Endometrial microvascular endothelial cells (primary cell): Measurements from ENCODE around the gene SLC25A27. TPM values are rescaled to one million over a fixed set of nuclear protein-coding genes. Genes with fewer than 3 reads are reported as not detected.

ENCODE experiments used
- in situ Hi-C: cut with HindIII; loops from 2 replicates; pipeline ENCODE4 v1.10.0; 2017; ENCODE audit warnings: low sequenced_read_pairs, low pct_unique_long_range_greater_than_20kb; ENCODE audit errors: inconsistent ontology term
- total RNA-seq: library from RNA; depleted of rRNA; stranded (reverse); fragments of >200 nt; gene quantifications from one replicate; pipeline ENCODE4 v1.2.3, GENCODE V29; 2015; ENCODE audit errors: inconsistent ontology term

Gene SLC25A27
- total RNA-seq, result 0.46 TPM

- in situ Hi-C loops, result no loop called here
Measured at GRCh38 chr6:46652603-46653438, at the start of gene SLC25A27, which contains the start of gene CYP39A1. TSS of gene SLC25A27 (plus strand) at chr6:46652975. CDS start at chr6:46653193, 218 bp downstream. TSS of gene CYP39A1 (minus strand) at chr6:46652818. CDS start at chr6:46652582, 236 bp downstream.

- in situ Hi-C loops, result no loop called here
Measured at GRCh38 chr6:46605091-46605797, 47.5 kb upstream of the SLC25A27 start.

- in situ Hi-C loops, result no loop called here
Measured at GRCh38 chr6:46606338-46606737, 46.4 kb upstream of the SLC25A27 start.

GRCh38 chr6:46610862-46611553 is 41.8 kb upstream of the SLC25A27 start:
- in situ Hi-C loops, result no loop called here

- in situ Hi-C loops, result no loop called here
Measured at GRCh38 chr6:46612645-46613044, 40.1 kb upstream of the SLC25A27 start.

- in situ Hi-C loops, result no loop called here
Measured at GRCh38 chr6:46618726-46619125, 34.0 kb upstream of the SLC25A27 start.

- in situ Hi-C loops, result no loop called here
Measured at GRCh38 chr6:46626228-46626909, 26.4 kb upstream of the SLC25A27 start.

GRCh38 chr6:46626976-46627375 is 25.8 kb upstream of the SLC25A27 start:
- in situ Hi-C loops, result no loop called here

GRCh38 chr6:46628498-46628897 is 24.3 kb upstream of the SLC25A27 start:
- in situ Hi-C loops, result no loop called here

- in situ Hi-C loops, result no loop called here
Measured at GRCh38 chr6:46628976-46629375, 23.8 kb upstream of the SLC25A27 start.

- in situ Hi-C loops, result no loop called here
Measured at GRCh38 chr6:46629691-46630090, 23.1 kb upstream of the SLC25A27 start.

- in situ Hi-C loops, result no loop called here
Measured at GRCh38 chr6:46632053-46632452, 20.7 kb upstream of the SLC25A27 start.

GRCh38 chr6:46635462-46635861 is 17.3 kb upstream of the SLC25A27 start:
- in situ Hi-C loops, result no loop called here

GRCh38 chr6:46637145-46637544 is 15.6 kb upstream of the SLC25A27 start:
- in situ Hi-C loops, result no loop called here

- in situ Hi-C loops, result no loop called here
Measured at GRCh38 chr6:46637933-46638332, 14.8 kb upstream of the SLC25A27 start.

GRCh38 chr6:46638650-46639049 is 14.1 kb upstream of the SLC25A27 start:
- in situ Hi-C loops, result no loop called here

GRCh38 chr6:46642928-46643751 is 9.6 kb upstream of the SLC25A27 start:
- in situ Hi-C loops, result no loop called here

- in situ Hi-C loops, result no loop called here
Measured at GRCh38 chr6:46645265-46645664, 7.5 kb upstream of the SLC25A27 start.
